ENCODE data around the gene UGT1A4.

The UGT1A4 gene

DNA sequence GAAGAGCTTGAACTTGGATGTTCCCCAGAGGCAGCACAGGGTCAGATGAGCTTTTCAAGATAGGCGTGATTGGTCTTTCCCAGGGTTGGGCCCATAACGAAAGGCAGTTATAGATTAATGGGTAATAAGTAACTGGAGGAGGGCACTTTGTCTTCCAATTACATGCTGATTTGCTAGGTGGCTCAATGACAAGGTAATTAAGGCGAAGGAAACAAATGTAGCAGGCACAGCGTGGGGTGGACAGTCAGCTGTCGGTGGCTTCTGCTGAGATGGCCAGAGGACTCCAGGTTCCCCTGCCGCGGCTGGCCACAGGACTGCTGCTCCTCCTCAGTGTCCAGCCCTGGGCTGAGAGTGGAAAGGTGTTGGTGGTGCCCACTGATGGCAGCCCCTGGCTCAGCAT is at the start of gene UGT1A4:
Gene UGT1A4, plus strand, starts transcription at position 185 of the 400 bp plus-strand sequence. Its CDS starts 85 bp downstream, at position 270.
- no peak for DNase-seq (ENCODE audit: low read depth)

DNA sequence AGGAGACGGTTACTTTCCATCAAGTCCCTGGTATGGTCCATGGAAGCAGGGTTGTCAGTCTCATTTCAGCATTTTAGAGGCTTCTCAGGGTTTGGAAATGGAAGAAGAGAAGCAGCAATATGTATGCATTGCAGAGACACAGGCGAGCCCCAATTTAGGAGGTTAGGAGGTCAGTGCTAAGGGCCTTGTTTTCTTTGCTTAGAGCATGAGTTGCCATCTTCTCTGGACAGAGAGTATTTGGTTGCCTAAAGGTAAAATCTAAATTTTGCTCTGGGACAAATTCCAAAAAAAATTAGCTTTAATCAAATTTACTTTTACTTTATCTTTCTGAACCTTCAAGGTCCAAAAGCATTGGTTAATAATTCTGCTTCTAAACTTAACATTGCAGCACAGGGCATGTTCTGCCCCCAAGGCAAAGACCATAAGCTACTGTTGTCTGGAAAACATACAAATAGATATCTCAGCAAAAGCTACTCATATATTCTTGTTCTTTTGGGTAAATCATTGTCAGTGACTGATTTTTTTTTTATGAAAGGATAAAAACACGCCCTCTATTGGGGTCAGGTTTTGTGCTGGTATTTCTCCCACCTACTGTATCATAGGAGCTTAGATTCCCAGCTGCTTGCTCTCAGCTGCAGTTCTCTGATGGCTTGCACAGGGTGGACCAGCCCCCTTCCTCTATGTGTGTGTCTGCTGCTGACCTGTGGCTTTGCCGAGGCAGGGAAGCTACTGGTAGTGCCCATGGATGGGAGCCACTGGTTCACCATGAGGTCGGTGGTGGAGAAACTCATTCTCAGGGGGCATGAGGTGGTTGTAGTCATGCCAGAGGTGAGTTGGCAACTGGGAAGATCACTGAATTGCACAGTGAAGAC is 47.0 kb upstream of the UGT1A4 start, which contains the start of gene UGT1A9:
Gene UGT1A9, plus strand, starts transcription at position 609 of the 872 bp plus-strand sequence. Its CDS starts 37 bp downstream, at position 646.
- no peak for DNase-seq (ENCODE audit: low read depth)

- no peak for DNase-seq (ENCODE audit: low read depth)
Measured at GRCh38 chr2:233672886-233673285, 45.6 kb upstream of the UGT1A4 start.

GRCh38 chr2:233673896-233674295 is 44.6 kb upstream of the UGT1A4 start:
- no peak for DNase-seq (ENCODE audit: low read depth)

GRCh38 chr2:233674314-233674713 is 44.2 kb upstream of the UGT1A4 start:
- no peak for DNase-seq (ENCODE audit: low read depth)

DNA sequence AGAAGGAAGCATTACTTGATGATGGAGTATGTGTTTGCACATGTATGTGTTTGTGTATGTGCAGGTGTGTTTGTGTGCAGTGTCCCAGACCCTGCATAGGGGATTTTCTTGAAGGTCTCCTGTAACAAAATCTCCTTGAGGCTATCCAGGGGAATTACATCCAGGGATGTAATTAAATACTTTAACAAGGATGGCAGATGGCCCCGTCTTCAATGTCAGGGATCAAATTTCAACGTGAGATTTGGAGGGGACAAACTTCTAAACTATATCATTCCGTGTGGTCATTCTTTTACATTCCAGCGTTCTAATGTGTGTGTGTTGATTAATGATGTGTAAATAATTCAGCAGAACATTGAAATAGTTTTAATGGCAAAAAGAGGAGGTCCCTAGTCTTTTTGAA is 43.5 kb upstream of the UGT1A4 start:
- DNase-seq (ENCODE audit: low read depth): no peak

- DNase-seq (ENCODE audit: low read depth): no peak
Measured at GRCh38 chr2:233676046-233676445, 42.5 kb upstream of the UGT1A4 start.

DNA sequence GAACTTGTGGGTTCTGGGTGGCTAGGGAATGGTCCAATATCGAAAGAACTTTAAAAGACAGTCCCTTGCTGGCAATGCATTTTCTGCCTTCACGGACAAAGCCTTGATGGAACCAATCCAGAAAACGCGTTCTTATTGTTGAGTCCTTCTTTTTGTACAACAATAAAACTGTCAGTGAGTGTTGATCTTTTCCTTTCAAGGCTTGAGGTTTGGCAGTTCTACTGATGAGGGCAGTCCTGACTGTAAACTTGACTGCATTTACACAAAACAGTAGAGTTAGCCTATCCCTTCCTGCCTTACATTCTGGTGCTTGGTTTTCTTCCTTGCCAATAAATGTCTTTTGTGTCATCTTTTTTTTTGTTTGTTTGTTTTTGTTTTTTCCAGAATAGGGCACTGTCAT is 39.3 kb upstream of the UGT1A4 start:
- no peak for DNase-seq (ENCODE audit: low read depth)

- DNase-seq (ENCODE audit: low read depth): no peak
Measured at GRCh38 chr2:233680361-233681045, 38.0 kb upstream of the UGT1A4 start.

DNA sequence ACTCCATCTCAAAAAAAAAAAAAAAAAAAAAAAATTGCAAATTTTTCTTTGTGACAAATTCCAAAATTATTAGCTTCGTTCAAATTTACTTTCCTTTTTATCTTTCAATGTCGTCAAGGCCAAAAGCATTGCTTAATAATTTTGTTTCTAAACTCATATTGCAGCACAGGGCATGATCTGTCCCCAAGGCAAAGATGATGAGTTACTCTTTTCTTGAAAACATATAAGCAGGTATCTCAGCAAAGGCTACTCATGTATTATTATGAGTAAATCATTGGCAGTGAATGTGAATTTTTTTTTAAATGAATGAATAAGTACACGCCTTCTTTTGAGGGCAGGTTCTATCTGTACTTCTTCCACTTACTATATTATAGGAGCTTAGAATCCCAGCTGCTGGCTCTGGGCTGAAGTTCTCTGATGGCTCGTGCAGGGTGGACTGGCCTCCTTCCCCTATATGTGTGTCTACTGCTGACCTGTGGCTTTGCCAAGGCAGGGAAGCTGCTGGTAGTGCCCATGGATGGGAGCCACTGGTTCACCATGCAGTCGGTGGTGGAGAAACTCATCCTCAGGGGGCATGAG is 36.9 kb upstream of the UGT1A4 start, which contains the start of gene UGT1A7:
Gene UGT1A7, plus strand, starts transcription at position 381 of the 579 bp plus-strand sequence. Its CDS starts 37 bp downstream, at position 418.
- DNase-seq (ENCODE audit: low read depth): no peak

- DNase-seq (ENCODE audit: low read depth): no peak
Measured at GRCh38 chr2:233684640-233685039, 33.9 kb upstream of the UGT1A4 start.

- no peak for DNase-seq (ENCODE audit: low read depth)
Measured at GRCh38 chr2:233686928-233687327, 31.6 kb upstream of the UGT1A4 start.

GRCh38 chr2:233688341-233688740 is 30.2 kb upstream of the UGT1A4 start:
- DNase-seq (ENCODE audit: low read depth): no peak

DNA sequence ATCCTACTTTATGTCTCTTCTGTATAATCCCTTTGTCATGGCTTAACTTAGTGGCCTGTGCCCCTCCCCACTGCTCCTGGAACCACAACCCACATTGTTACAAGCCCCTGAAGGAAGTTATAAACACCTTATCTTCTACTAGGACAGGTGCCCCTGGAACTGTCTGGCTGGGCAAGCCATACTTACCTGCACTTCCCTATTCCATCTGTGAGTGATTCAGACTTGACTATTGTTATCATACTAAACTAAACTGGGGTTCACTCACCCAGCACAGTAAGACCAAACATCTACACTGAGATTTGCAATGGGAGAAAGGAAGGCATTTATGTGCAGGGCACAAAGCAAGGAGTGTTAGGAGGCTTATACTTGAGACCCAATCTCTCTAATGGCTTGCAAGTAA is 29.5 kb upstream of the UGT1A4 start:
- no peak for DNase-seq (ENCODE audit: low read depth)

- DNase-seq (ENCODE audit: low read depth): no peak
Measured at GRCh38 chr2:233689501-233689900, 29.0 kb upstream of the UGT1A4 start.

DNA sequence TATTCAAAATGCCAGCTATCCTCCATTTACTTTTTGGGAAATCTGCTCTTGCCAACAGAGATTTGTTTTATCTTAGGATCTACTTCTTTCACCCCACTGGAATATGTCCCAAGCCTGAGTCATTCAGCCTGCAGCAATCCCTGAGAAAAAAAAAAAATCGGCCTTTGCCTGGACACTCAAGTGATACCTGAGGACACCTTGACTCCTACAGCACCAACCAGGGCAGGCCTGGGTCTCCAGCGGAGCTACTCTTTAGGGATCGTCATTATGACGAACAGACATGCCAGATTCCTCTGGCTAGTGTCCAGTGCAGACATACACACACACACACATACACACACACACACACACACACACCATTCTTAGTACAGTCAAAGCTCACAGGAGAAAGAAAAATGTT is 28.1 kb upstream of the UGT1A4 start:
- no peak for DNase-seq (ENCODE audit: low read depth)

GRCh38 chr2:233691443-233692433 is 26.8 kb upstream of the UGT1A4 start:
- DNase-seq (ENCODE audit: low read depth): no peak

- DNase-seq (ENCODE audit: low read depth): no peak
Measured at GRCh38 chr2:233692648-233693047, 25.9 kb upstream of the UGT1A4 start, which contains the start of gene UGT1A6. TSS of gene UGT1A6 (plus strand) at chr2:233692890. CDS start at chr2:233693005, 115 bp downstream.

GRCh38 chr2:233693963-233694362 is 24.6 kb upstream of the UGT1A4 start:
- no peak for DNase-seq (ENCODE audit: low read depth)

DNA sequence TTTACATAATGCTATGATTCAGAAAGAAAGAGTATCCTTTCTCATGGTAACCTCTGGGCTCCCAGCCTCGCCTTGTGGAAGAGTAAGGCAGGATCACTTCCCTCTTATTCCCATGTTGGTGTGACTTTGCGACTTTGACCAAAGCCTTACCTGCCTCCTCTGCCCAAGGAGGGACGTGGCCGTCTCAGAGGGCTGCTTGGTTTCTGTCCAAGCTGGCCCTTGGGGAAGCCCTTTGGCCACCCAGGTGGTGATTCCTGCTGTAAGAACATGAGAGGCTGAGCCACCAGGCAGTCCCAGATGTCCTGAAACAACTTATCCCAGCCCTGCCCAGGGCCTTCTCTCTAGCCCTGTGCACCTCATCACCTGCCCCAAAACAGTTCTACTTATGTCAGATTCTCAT is 19.8 kb upstream of the UGT1A4 start:
- no peak for DNase-seq (ENCODE audit: low read depth)

GRCh38 chr2:233699424-233700027 is 19.0 kb upstream of the UGT1A4 start:
- no peak for DNase-seq (ENCODE audit: low read depth)
